WTC11 (cell line): ENCODE results near the gene SATB1. TPM values are rescaled to one million over a fixed set of nuclear protein-coding genes. Genes with fewer than 3 reads are reported as not detected.

Source experiments
- ATAC-seq: fragments of 200-7000 bp; cut with Tn5 transposase; 2 replicates; pipeline ENCODE4 v1.10.0; 2021; ENCODE audit warnings: mild to moderate bottlenecking, moderate library complexity
- CTCF ChIA-PET: fragments of 300-600 bp; sonication (Branson Sonifier 250); formaldehyde crosslinking; loops from one replicate; lab custom pipeline; 2021; ENCODE audit warnings: antibody characterized with exemption; lab: Charles Lee
- POLR2A ChIA-PET: fragments of 350-600 bp; sonication (Branson Sonifier 250); formaldehyde crosslinking; loops from one replicate; lab custom pipeline; 2021; ENCODE audit warnings: antibody characterized with exemption; lab: Charles Lee
- DNase-seq: peaks from one replicate; pipeline ENCODE4 v3.0.0; 2021; ENCODE audit warnings: low spot score
- H3K27ac Mint-ChIP-seq: 2 replicates; pipeline ENCODE4 v1.8.0; 2021; ENCODE audit warnings: mixed read lengths
- H3K27me3 Mint-ChIP-seq: 2 replicates; pipeline ENCODE4 v1.8.0; 2021; ENCODE audit warnings: low read depth, mild to moderate bottlenecking, moderate library complexity, mixed read lengths
- H3K36me3 Mint-ChIP-seq: 2 replicates; pipeline ENCODE4 v1.8.0; 2021; ENCODE audit warnings: mixed read lengths
- H3K4me1 Mint-ChIP-seq: 2 replicates; pipeline ENCODE4 v1.8.0; 2022; ENCODE audit warnings: mixed read lengths
- H3K4me3 Mint-ChIP-seq: 2 replicates; pipeline ENCODE4 v1.8.0; 2021; ENCODE audit warnings: mild to moderate bottlenecking, moderate library complexity, mixed read lengths
- H3K9me3 Mint-ChIP-seq: 2 replicates; pipeline ENCODE4 v1.8.0; 2021; ENCODE audit warnings: mixed read lengths
- ELF4 ChIP-seq: sonication (generic); formaldehyde crosslinking; IDR thresholded peaks from 2 replicates; pipeline ENCODE4 v1.8.1; 2022; ENCODE audit warnings: low read depth, mild to moderate bottlenecking, moderate library complexity, missing genetic modification reagents
- ESRRA ChIP-seq: sonication (generic); formaldehyde crosslinking; IDR thresholded peaks from 2 replicates; pipeline ENCODE4 v1.8.1; 2022; ENCODE audit warnings: mild to moderate bottlenecking, missing genetic modification reagents, borderline replicate concordance
- ETV6 ChIP-seq: sonication (generic); formaldehyde crosslinking; IDR thresholded peaks from 2 replicates; pipeline ENCODE4 v1.8.1; 2022; ENCODE audit warnings: mild to moderate bottlenecking, missing genetic modification reagents
- FOXJ3 ChIP-seq: sonication (generic); formaldehyde crosslinking; IDR thresholded peaks from 2 replicates; pipeline ENCODE4 v1.9.0; 2021; ENCODE audit warnings: missing genetic modification reagents, mild to moderate bottlenecking, borderline replicate concordance
- FOXK1 ChIP-seq: sonication (generic); formaldehyde crosslinking; IDR thresholded peaks from 2 replicates; pipeline ENCODE4 v1.8.0; 2022; ENCODE audit warnings: mild to moderate bottlenecking, moderate library complexity, missing genetic modification reagents
- FOXP1 ChIP-seq: sonication (generic); formaldehyde crosslinking; IDR thresholded peaks from 2 replicates; pipeline ENCODE4 v1.8.0; 2022; ENCODE audit warnings: missing genetic modification reagents, mild to moderate bottlenecking, moderate library complexity, borderline replicate concordance
- NFYB ChIP-seq: sonication (generic); formaldehyde crosslinking; conservative IDR thresholded peaks from 2 replicates; pipeline ENCODE4 v1.8.0; 2022; ENCODE audit warnings: low read depth, missing genetic modification reagents
- NR3C1 ChIP-seq: sonication (generic); formaldehyde crosslinking; conservative IDR thresholded peaks from 2 replicates; pipeline ENCODE4 v1.8.1; 2023; ENCODE audit warnings: low read depth, mild to moderate bottlenecking, missing genetic modification reagents
- OVOL2 ChIP-seq: fragments of 250-450 bp; sonication (Bioruptor Pico); IDR thresholded peaks from 2 replicates; pipeline ENCODE4 v1.9.0; 2021; ENCODE audit warnings: mild to moderate bottlenecking, borderline replicate concordance
- SMAD4 ChIP-seq: sonication (generic); formaldehyde crosslinking; IDR thresholded peaks from 2 replicates; pipeline ENCODE4 v1.8.0; 2022; ENCODE audit warnings: mild to moderate bottlenecking, missing genetic modification reagents
- SP1 ChIP-seq: sonication (generic); formaldehyde crosslinking; conservative IDR thresholded peaks from 2 replicates; pipeline ENCODE4 v1.8.1; 2022; ENCODE audit warnings: missing genetic modification reagents
- TEAD1 ChIP-seq: sonication (generic); formaldehyde crosslinking; IDR thresholded peaks from 2 replicates; pipeline ENCODE4 v1.8.0; 2022; ENCODE audit warnings: mild to moderate bottlenecking, missing genetic modification reagents
- ZNF396 ChIP-seq: fragments of 250-450 bp; sonication (Bioruptor Pico); IDR thresholded peaks from 2 replicates; pipeline ENCODE4 v1.8.0; 2021; ENCODE audit warnings: mild to moderate bottlenecking, moderate library complexity, borderline replicate concordance
- total RNA-seq: library from RNA; stranded (reverse); gene quantifications from 3 replicates; pipeline ENCODE4 v1.2.3, GENCODE V29; 2021
- TF ChIP-seq, protein P1 (sequence below): fragments of 250-450 bp; sonication (Bioruptor Pico); IDR thresholded peaks from 2 replicates; pipeline ENCODE4 v2.1.2; 2022; ENCODE audit warnings: mild to moderate bottlenecking, moderate library complexity
- TF ChIP-seq, protein P2 (sequence below): sonication (generic); formaldehyde crosslinking; IDR thresholded peaks from 2 replicates; pipeline ENCODE4 v1.8.1; 2023; ENCODE audit warnings: mild to moderate bottlenecking, missing genetic modification reagents
- TF ChIP-seq, protein P3 (sequence below): fragments of 250-450 bp; sonication (Bioruptor Pico); IDR thresholded peaks from 2 replicates; pipeline ENCODE4 v1.8.0; 2021; ENCODE audit warnings: mild to moderate bottlenecking
- TF ChIP-seq, protein P4 (sequence below): sonication (generic); formaldehyde crosslinking; IDR thresholded peaks from 2 replicates; pipeline ENCODE4 v1.8.0; 2023; ENCODE audit warnings: missing genetic modification reagents
- TF ChIP-seq, protein P5 (sequence below): sonication (generic); formaldehyde crosslinking; IDR thresholded peaks from 2 replicates; pipeline ENCODE4 v1.8.1; 2023; ENCODE audit warnings: mild to moderate bottlenecking, missing genetic modification reagents
- TF ChIP-seq, protein P6 (sequence below): sonication (generic); formaldehyde crosslinking; conservative IDR thresholded peaks from 2 replicates; pipeline ENCODE4 v1.8.1; 2023; ENCODE audit warnings: mild to moderate bottlenecking, low read depth, missing genetic modification reagents, moderate library complexity

SATB1 gene
- total RNA-seq, 1 experiment from 2014 or later: 36.2 TPM

DNA sequence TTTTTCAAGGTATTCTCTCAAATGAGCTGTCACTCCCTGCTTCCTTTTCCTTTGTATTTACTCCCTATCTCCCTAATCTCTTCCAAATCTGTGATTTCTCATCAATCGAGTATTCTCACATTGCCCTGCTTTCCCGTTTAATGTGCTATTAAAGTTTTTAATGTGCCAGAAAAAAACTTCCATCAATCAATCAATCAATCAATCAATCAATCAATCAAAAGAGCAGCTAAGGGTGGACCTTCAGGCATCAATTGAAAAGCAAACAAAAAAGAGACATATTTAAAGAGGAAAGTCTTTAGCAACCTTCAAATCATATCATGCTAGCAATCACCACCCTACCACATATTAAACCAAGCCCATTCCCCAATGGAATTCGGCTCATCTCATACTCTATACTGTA, 58.9 kb downstream of the SATB1 start:
- ChIA-PET POLR2A (no interaction called here), CTCF (no interaction called here)
- ATAC-seq (no peak), DNase-seq (no peak)
- H3K27ac Mint-ChIP-seq: no peak overlapping the region
- TF ChIP-seq FOXJ3 (no peak), NR3C1 (CRISPR knock-in tag) (no peak), FOXK1 (no peak), OVOL2 (CRISPR knock-in tag) (no peak), NFYB (CRISPR knock-in tag) (no peak), ZNF396 (CRISPR knock-in tag) (no peak)
- TF ChIP-seq, protein P1, sequence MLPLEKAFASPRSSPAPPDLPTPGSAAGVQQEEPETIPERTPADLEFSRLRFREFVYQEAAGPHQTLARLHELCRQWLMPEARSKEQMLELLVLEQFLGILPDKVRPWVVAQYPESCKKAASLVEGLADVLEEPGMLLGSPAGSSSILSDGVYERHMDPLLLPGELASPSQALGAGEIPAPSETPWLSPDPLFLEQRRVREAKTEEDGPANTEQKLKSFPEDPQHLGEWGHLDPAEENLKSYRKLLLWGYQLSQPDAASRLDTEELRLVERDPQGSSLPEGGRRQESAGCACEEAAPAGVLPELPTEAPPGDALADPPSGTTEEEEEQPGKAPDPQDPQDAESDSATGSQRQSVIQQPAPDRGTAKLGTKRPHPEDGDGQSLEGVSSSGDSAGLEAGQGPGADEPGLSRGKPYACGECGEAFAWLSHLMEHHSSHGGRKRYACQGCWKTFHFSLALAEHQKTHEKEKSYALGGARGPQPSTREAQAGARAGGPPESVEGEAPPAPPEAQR (CRISPR knock-in tag): no peak
- TF ChIP-seq, protein P2, sequence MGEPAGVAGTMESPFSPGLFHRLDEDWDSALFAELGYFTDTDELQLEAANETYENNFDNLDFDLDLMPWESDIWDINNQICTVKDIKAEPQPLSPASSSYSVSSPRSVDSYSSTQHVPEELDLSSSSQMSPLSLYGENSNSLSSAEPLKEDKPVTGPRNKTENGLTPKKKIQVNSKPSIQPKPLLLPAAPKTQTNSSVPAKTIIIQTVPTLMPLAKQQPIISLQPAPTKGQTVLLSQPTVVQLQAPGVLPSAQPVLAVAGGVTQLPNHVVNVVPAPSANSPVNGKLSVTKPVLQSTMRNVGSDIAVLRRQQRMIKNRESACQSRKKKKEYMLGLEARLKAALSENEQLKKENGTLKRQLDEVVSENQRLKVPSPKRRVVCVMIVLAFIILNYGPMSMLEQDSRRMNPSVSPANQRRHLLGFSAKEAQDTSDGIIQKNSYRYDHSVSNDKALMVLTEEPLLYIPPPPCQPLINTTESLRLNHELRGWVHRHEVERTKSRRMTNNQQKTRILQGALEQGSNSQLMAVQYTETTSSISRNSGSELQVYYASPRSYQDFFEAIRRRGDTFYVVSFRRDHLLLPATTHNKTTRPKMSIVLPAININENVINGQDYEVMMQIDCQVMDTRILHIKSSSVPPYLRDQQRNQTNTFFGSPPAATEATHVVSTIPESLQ (CRISPR knock-in tag): no peak
- TF ChIP-seq, protein P3, sequence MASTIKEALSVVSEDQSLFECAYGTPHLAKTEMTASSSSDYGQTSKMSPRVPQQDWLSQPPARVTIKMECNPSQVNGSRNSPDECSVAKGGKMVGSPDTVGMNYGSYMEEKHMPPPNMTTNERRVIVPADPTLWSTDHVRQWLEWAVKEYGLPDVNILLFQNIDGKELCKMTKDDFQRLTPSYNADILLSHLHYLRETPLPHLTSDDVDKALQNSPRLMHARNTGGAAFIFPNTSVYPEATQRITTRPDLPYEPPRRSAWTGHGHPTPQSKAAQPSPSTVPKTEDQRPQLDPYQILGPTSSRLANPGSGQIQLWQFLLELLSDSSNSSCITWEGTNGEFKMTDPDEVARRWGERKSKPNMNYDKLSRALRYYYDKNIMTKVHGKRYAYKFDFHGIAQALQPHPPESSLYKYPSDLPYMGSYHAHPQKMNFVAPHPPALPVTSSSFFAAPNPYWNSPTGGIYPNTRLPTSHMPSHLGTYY: no peak
- TF ChIP-seq, protein P4, sequence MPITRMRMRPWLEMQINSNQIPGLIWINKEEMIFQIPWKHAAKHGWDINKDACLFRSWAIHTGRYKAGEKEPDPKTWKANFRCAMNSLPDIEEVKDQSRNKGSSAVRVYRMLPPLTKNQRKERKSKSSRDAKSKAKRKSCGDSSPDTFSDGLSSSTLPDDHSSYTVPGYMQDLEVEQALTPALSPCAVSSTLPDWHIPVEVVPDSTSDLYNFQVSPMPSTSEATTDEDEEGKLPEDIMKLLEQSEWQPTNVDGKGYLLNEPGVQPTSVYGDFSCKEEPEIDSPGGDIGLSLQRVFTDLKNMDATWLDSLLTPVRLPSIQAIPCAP: no peak
- no peaks in the 10 kb centered on the region for H3K9me3 Mint-ChIP-seq
- no peak overlapping the region for H3K4me3 Mint-ChIP-seq
- H3K36me3 Mint-ChIP-seq: no peaks in the 10 kb centered on the region
- H3K27me3 Mint-ChIP-seq: no peaks in the 10 kb centered on the region
- peaks cover 25% of the 10 kb centered on the region for H3K4me1 Mint-ChIP-seq

DNA sequence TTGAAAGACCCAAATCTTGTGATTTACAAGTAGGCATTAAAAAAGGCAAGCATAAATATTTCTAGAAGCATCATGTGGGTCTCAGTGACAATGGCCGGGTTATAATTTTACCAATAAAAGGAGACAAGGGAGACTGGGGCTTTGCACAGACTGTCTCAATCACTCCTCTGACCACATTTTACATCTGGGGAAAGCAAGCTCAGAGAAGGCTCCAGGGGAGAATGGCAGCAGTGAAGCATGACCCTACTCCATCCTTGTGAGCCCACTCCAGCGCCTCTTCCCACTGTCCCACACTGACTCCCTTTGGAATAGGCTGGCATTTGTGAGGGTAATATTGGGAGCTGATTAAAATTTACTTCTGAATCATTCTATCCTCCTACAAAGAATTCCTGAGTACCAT, 61.8 kb downstream of the SATB1 start:
- Mint-ChIP-seq H3K9me3 (no peaks in the 10 kb centered on the region), H3K4me3 (no peak overlapping the region), H3K27me3 (no peaks in the 10 kb centered on the region), H3K27ac (peak overlapping the region; percentile 18; the same call in 1 of the 2 replicates), H3K36me3 (0 out of 2 replicates have a peak, but pooled peaks cover 5% of the 10 kb centered on the region), H3K4me1 (peaks cover 25% of the 10 kb centered on the region)
- TF ChIP-seq NR3C1 (CRISPR knock-in tag) (no peak), TEAD1 (CRISPR knock-in tag) (no peak), FOXP1 (CRISPR knock-in tag) (no peak)
- TF ChIP-seq, protein P4: no peak
- CTCF ChIA-PET: interaction anchor here (1.1 to 1.2 kb wide), 2 partner anchors 8 to 469 kb away, joined by 3 to 6 read pairs; no protein-coding TSS in a partner anchor
- ATAC-seq (peak; percentile 65), DNase-seq (no peak)
- POLR2A ChIA-PET: no interaction called here

DNA sequence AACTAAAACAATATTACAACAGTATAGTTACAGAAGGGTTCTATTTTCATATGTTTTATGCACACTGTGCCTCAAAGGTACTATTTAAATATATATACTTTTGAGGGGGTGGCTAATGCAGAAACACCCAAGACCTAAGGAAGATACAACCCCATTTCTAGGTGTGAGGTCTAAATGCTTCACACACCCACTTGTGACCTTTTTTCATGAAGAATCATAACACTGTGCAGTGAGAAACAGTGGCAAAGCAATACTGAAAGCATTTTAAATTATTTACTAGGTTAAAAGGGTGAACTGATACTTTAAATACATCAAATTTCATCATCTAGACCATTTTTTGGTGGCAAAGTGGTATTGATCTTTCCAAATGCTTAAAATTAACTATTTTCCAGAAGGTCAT, 67.4 kb downstream of the SATB1 start:
- H3K36me3 Mint-ChIP-seq: 0 out of 2 replicates have a peak, but pooled peaks cover 5% of the 10 kb centered on the region
- H3K4me1 Mint-ChIP-seq: peaks cover 38% of the 10 kb centered on the region
- DNase-seq (no peak), ATAC-seq (no peak)
- H3K27me3 Mint-ChIP-seq: no peaks in the 10 kb centered on the region
- CTCF ChIA-PET: no interaction called here
- H3K9me3 Mint-ChIP-seq: no peaks in the 10 kb centered on the region
- POLR2A ChIA-PET: no interaction called here
- no peak overlapping the region for H3K27ac Mint-ChIP-seq
- no peak overlapping the region for H3K4me3 Mint-ChIP-seq
- TF ChIP-seq FOXJ3: no peak
- TF ChIP-seq FOXK1: no peak
- no peak for TF ChIP-seq SP1 (CRISPR knock-in tag)
- no peak for TF ChIP-seq SMAD4 (CRISPR knock-in tag)
- TF ChIP-seq ETV6 (CRISPR knock-in tag): no peak
- no peak for TF ChIP-seq ELF4 (CRISPR knock-in tag)
- TF ChIP-seq, protein P2 (CRISPR knock-in tag): no peak
- TF ChIP-seq, protein P5, sequence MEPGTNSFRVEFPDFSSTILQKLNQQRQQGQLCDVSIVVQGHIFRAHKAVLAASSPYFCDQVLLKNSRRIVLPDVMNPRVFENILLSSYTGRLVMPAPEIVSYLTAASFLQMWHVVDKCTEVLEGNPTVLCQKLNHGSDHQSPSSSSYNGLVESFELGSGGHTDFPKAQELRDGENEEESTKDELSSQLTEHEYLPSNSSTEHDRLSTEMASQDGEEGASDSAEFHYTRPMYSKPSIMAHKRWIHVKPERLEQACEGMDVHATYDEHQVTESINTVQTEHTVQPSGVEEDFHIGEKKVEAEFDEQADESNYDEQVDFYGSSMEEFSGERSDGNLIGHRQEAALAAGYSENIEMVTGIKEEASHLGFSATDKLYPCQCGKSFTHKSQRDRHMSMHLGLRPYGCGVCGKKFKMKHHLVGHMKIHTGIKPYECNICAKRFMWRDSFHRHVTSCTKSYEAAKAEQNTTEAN (CRISPR knock-in tag): no peak
- TF ChIP-seq, protein P6, sequence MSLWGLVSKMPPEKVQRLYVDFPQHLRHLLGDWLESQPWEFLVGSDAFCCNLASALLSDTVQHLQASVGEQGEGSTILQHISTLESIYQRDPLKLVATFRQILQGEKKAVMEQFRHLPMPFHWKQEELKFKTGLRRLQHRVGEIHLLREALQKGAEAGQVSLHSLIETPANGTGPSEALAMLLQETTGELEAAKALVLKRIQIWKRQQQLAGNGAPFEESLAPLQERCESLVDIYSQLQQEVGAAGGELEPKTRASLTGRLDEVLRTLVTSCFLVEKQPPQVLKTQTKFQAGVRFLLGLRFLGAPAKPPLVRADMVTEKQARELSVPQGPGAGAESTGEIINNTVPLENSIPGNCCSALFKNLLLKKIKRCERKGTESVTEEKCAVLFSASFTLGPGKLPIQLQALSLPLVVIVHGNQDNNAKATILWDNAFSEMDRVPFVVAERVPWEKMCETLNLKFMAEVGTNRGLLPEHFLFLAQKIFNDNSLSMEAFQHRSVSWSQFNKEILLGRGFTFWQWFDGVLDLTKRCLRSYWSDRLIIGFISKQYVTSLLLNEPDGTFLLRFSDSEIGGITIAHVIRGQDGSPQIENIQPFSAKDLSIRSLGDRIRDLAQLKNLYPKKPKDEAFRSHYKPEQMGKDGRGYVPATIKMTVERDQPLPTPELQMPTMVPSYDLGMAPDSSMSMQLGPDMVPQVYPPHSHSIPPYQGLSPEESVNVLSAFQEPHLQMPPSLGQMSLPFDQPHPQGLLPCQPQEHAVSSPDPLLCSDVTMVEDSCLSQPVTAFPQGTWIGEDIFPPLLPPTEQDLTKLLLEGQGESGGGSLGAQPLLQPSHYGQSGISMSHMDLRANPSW: no peak
- TF ChIP-seq ESRRA (CRISPR knock-in tag): no peak
